PC-3 (cell line): ENCODE data around the gene TMPRSS3. TPM values are rescaled to one million over a fixed set of nuclear protein-coding genes. Genes with fewer than 3 reads are reported as not detected.

ENCODE experiments used
- ATAC-seq: fragments of 200-7000 bp; cut with Tn5 transposase; 2 replicates; pipeline ENCODE4 v1.9.1; 2020; ENCODE audit warnings: mild to moderate bottlenecking, moderate library complexity
- BruUV-seq: library from RNA; stranded (reverse); fragments of 400-500 nt; replicated peaks from 2 replicates; lab custom pipeline; 2021; lab: Mats Ljungman, UMichigan
- CTCF ChIA-PET: fragments of 300-600 bp; sonication (Branson Sonifier 250); formaldehyde crosslinking; loops from one replicate; lab custom pipeline; 2022; ENCODE audit warnings: antibody characterized with exemption; lab: Charles Lee
- POLR2A ChIA-PET: fragments of 300-600 bp; sonication (Branson Sonifier 250); formaldehyde crosslinking; loops from one replicate; lab custom pipeline; 2022; ENCODE audit warnings: antibody characterized with exemption; ENCODE audit not compliant: unreplicated experiment; lab: Charles Lee
- DNase-seq: peaks from one replicate; pipeline ENCODE4 v3.0.0-alpha.2; 2015
- H2AFZ ChIP-seq: fragments of 300-600 bp; sonication (generic); 2 replicates; pipeline ENCODE4 v1.6.0; 2016; ENCODE audit warnings: antibody characterized with exemption, low read length
- H3F3A ChIP-seq: fragments of 300-600 bp; sonication (generic); one replicate; pipeline ENCODE4 v1.6.0; 2017; ENCODE audit warnings: antibody characterized with exemption, low read length, control low read depth, mild to moderate bottlenecking; ENCODE audit not compliant: unreplicated experiment
- H3K27ac ChIP-seq: fragments of 300-600 bp; sonication (generic); 2 replicates; pipeline ENCODE4 v1.5.1; 2016; ENCODE audit warnings: mild to moderate bottlenecking, low read length
- H3K27me3 ChIP-seq: fragments of 300-600 bp; sonication (generic); 2 replicates; pipeline ENCODE4 v1.6.1; 2016; ENCODE audit warnings: low read length, mixed read lengths
- H3K36me3 ChIP-seq: fragments of 300-600 bp; sonication (generic); 2 replicates; pipeline ENCODE4 v1.6.1; 2016; ENCODE audit warnings: low read depth, mixed run types, low read length, mixed read lengths
- H3K4me1 ChIP-seq: fragments of 300-600 bp; sonication (generic); 2 replicates; pipeline ENCODE4 v1.5.1; 2016; ENCODE audit warnings: low read length; ENCODE audit not compliant: insufficient read depth
- H3K4me2 ChIP-seq: fragments of 300-600 bp; sonication (generic); 2 replicates; pipeline ENCODE4 v1.6.0; 2016; ENCODE audit warnings: low read length
- H3K4me3 ChIP-seq: fragments of 300-600 bp; sonication (generic); 2 replicates; pipeline ENCODE4 v1.5.1; 2016; ENCODE audit warnings: mild to moderate bottlenecking, low read length, mixed read lengths
- H3K79me2 ChIP-seq: fragments of 300-600 bp; sonication (generic); 2 replicates; pipeline ENCODE4 v1.6.1; 2017; ENCODE audit warnings: low read length, mixed read lengths
- H3K9ac ChIP-seq: fragments of 300-600 bp; sonication (generic); 2 replicates; pipeline ENCODE4 v1.6.0; 2016; ENCODE audit warnings: mild to moderate bottlenecking, low read length
- H3K9me2 ChIP-seq: fragments of 300-600 bp; sonication (generic); replicated peaks from 2 replicates; pipeline ENCODE4 v1.6.1; 2016; ENCODE audit warnings: mixed run types, low read length, mixed read lengths
- H3K9me3 ChIP-seq: fragments of 300-600 bp; sonication (generic); 2 replicates; pipeline ENCODE4 v1.6.1; 2016; ENCODE audit warnings: low read length, mixed read lengths
- H4K20me1 ChIP-seq: fragments of 300-600 bp; sonication (generic); 2 replicates; pipeline ENCODE4 v1.6.1; 2016; ENCODE audit warnings: low read length, mixed read lengths
- EZH2 ChIP-seq: fragments of 300-600 bp; sonication (generic); IDR thresholded peaks from one replicate; pipeline ENCODE4 v1.6.1; 2017; ENCODE audit warnings: antibody characterized with exemption, mild to moderate bottlenecking, low read length; ENCODE audit not compliant: unreplicated experiment
- EZH2phosphoT487 ChIP-seq: fragments of 300-600 bp; sonication (generic); IDR thresholded peaks from 2 replicates; pipeline ENCODE4 v1.6.1; 2018; ENCODE audit warnings: mild to moderate bottlenecking, antibody characterized with exemption, low read length, borderline replicate concordance
- intact Hi-C: fragments of 100-400 bp; cut with micrococcal nuclease; formaldehyde crosslinking; loops from 2 replicates; pipeline ENCODE4 v1.9.0; 2023
- total RNA-seq: library from RNA; depleted of rRNA; stranded (reverse); fragments of >200 nt; gene quantifications from 2 replicates; pipeline ENCODE4 v1.2.3, GENCODE V29; 2014
- TF ChIP-seq, protein P1 (sequence below): fragments of 300-600 bp; sonication (generic); conservative IDR thresholded peaks from 2 replicates; pipeline ENCODE4 v1.5.1; 2017; ENCODE audit warnings: antibody characterized with exemption, low read depth, mild to moderate bottlenecking, low read length

TMPRSS3 gene
- total RNA-seq, 1 experiment from 2014 or later, result not detected

DNA sequence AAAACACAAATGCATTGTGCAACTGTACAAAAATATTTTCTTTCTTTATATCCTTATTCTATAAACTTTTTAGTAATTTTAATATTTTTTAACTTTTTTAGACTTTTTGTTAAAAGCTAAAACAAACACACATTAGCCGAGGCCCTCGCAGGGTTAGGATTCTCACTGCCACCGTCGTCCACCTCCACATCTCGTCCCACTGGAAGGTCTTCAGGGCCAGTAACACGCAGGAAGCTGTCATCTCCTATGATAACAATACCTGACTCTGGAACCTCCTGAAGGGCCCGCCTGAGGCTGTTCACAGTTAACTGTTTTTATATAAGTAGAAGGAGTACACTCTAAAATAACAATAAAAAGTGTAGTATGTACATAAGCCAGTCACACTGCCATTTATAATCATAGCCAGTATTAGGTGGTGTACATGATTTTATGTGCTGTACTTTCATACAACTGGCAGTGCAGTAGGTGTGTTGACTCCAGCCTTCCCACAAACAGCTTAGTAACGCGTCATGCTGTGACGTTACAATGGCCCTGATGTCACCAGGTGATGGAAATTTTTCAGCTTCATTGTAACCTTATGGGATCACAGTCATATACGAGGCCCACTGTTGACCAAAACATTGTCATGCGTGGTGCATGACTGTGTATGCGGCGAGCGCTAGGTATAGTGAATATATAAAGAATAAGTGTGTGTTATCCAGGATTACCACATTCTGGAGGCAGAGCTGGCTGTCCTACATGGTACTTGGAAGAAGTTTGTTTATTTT is 53.9 kb downstream of the TMPRSS3 start:
- H3K4me2 ChIP-seq, result no peak overlapping the region
- BruUV-seq, result no TSS peak
- no peak for ATAC-seq

DNA sequence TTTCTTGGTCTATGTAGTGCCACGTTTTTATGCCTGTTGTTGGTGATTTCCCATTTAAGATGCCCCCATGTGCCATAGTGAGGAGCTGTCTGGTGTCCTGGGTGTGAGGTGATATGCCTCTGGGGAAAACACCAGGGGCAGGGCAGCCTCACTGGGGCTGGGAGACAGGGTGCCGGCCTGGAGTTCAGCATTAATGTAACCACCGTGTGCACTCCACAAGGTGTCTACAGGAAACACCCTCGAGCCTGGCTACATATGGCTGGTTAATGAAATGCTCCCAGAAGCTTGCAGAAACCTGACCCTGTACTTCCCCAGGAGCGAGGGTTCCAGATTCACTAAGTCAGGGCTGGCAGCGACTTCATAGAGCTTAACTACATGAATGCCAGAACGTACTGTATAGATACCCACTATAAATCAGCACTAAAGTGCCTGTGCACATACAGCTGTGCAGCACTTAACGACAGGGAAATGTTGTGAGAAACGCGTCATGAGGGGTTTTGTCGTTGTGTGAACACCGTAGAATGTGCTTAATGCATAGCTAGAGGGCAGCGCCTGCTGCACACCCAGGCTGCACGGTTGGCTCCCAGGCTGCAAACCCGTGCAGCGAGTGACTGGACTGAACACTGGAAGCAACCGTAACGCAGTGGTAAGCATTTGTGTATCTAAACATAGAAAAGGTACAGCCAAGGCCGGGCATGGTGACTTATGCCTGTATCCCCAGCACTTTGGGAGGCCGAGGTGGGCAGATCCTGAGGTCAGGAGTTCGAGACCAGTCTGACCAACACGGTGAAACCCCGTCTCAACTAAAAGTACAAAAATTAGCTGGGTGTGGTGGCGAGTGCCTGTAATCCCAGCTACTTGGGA is 55.4 kb downstream of the TMPRSS3 start:
- H3K4me1 ChIP-seq, result peaks cover 15% of the 10 kb centered on the region
- DNase-seq, result no peak
- H2AFZ ChIP-seq, result no peak overlapping the region
- no peaks in the 10 kb centered on the region for H4K20me1 ChIP-seq
- TF ChIP-seq EZH2 (no peak), EZH2phosphoT487 (no peak)
- TF ChIP-seq, protein P1, sequence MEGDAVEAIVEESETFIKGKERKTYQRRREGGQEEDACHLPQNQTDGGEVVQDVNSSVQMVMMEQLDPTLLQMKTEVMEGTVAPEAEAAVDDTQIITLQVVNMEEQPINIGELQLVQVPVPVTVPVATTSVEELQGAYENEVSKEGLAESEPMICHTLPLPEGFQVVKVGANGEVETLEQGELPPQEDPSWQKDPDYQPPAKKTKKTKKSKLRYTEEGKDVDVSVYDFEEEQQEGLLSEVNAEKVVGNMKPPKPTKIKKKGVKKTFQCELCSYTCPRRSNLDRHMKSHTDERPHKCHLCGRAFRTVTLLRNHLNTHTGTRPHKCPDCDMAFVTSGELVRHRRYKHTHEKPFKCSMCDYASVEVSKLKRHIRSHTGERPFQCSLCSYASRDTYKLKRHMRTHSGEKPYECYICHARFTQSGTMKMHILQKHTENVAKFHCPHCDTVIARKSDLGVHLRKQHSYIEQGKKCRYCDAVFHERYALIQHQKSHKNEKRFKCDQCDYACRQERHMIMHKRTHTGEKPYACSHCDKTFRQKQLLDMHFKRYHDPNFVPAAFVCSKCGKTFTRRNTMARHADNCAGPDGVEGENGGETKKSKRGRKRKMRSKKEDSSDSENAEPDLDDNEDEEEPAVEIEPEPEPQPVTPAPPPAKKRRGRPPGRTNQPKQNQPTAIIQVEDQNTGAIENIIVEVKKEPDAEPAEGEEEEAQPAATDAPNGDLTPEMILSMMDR, result no peak
- H3K4me2 ChIP-seq, result no peak overlapping the region
- no peak overlapping the region for H3K27ac ChIP-seq
- H3K27me3 ChIP-seq, result no peaks in the 10 kb centered on the region
- CTCF ChIA-PET, result interaction anchor here (1.2 kb wide), 1 partner anchor 27 kb away, joined by 3 read pairs; no protein-coding TSS in a partner anchor
- intact Hi-C loops, result no loop called here
- no peak overlapping the region for H3K4me3 ChIP-seq
- no TSS peak for BruUV-seq
- no peaks in the 10 kb centered on the region for H3K9me3 ChIP-seq
- no peak overlapping the region for H3K9ac ChIP-seq
- H3F3A ChIP-seq, result no peaks in the 10 kb centered on the region
- no peaks in the 10 kb centered on the region for H3K9me2 ChIP-seq
- H3K36me3 ChIP-seq, result no peaks in the 10 kb centered on the region
- H3K79me2 ChIP-seq, result no peaks in the 10 kb centered on the region
- POLR2A ChIA-PET, result no interaction called here
- ATAC-seq, result no peak

More for the DNA sequence above, 53.9 kb downstream of the TMPRSS3 start:
- no peaks in the 10 kb centered on the region for H3K79me2 ChIP-seq
- no peaks in the 10 kb centered on the region for H3K9me2 ChIP-seq
- H3F3A ChIP-seq, result no peaks in the 10 kb centered on the region
- H2AFZ ChIP-seq, result no peak overlapping the region
- intact Hi-C loops, result no loop called here
- H3K9me3 ChIP-seq, result no peaks in the 10 kb centered on the region
- CTCF ChIA-PET, result no interaction called here
- H3K9ac ChIP-seq, result no peak overlapping the region
- H3K27me3 ChIP-seq, result no peaks in the 10 kb centered on the region
- peaks cover 15% of the 10 kb centered on the region for H3K4me1 ChIP-seq
- H3K36me3 ChIP-seq, result no peaks in the 10 kb centered on the region
- no peak for DNase-seq
- POLR2A ChIA-PET, result interaction anchor here (0.6 kb wide), 1 partner anchor 15 kb away, joined by 16 read pairs; no protein-coding TSS in a partner anchor
- no peak overlapping the region for H3K4me3 ChIP-seq
- H3K27ac ChIP-seq, result no peak overlapping the region
- no peaks in the 10 kb centered on the region for H4K20me1 ChIP-seq
- TF ChIP-seq EZH2, result no peak
- TF ChIP-seq EZH2phosphoT487, result no peak
- TF ChIP-seq, protein P1, result no peak
